ENCODE measurements around the gene MPP2. TPM values are rescaled to one million over a fixed set of nuclear protein-coding genes. Genes with fewer than 3 reads are reported as not detected.
A peak's percentile ranks its signal among the peaks of the same experiment; 100 is the strongest.
"Not testable (repeated sequence)": the region's sequence is repeated elsewhere in the genome, so short reads cannot be mapped to it uniquely, and the experiment has no call there.

The MPP2 gene
- total and polyA plus RNA-seq, 7 donors: 0.23 to 33.0 (median 10.9) TPM

DNA sequence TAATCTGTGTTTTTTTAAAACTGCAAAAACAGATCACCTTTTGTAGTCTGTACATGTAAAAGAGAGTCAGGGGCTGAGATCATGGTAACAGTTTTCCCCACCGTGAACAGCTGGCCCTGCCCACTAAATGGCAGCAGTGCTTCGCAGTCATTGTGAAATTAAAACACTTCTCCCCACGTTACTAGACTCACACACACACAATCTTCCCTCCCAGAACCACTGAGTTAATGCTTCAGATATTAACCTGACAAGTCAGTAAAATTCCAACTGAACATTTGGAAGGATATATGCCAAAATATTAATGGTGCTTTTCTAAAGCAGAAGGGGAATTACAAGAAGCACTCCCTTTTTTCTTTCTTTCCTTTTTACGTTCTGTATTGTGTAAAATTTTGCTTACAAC is 61.6 kb downstream of the MPP2 start:
- peak overlapping the region in 3 of 4 donors; percentile 5 to 40 (median 32) for H3K27ac ChIP-seq
- no peak for DNase-seq
- TF ChIP-seq EP300 (IDR thresholded peaks at IDR 0.05) (no peak), POLR2A (IDR thresholded peaks at IDR 0.05) (no peak)
- TF ChIP-seq, protein P1, sequence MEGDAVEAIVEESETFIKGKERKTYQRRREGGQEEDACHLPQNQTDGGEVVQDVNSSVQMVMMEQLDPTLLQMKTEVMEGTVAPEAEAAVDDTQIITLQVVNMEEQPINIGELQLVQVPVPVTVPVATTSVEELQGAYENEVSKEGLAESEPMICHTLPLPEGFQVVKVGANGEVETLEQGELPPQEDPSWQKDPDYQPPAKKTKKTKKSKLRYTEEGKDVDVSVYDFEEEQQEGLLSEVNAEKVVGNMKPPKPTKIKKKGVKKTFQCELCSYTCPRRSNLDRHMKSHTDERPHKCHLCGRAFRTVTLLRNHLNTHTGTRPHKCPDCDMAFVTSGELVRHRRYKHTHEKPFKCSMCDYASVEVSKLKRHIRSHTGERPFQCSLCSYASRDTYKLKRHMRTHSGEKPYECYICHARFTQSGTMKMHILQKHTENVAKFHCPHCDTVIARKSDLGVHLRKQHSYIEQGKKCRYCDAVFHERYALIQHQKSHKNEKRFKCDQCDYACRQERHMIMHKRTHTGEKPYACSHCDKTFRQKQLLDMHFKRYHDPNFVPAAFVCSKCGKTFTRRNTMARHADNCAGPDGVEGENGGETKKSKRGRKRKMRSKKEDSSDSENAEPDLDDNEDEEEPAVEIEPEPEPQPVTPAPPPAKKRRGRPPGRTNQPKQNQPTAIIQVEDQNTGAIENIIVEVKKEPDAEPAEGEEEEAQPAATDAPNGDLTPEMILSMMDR (IDR thresholded peaks at IDR 0.05): no peak
- no peaks in the 10 kb centered on the region for H3K27me3 ChIP-seq
- WGBS, 2 donors: 53 to 68% methylated on average over 4 of the region's 4 CpGs
- no peaks in the 10 kb centered on the region for H3K9me3 ChIP-seq
- peaks cover 0 to 16% (median 9%) of the 10 kb centered on the region in 4 donors for H3K4me1 ChIP-seq
- intact Hi-C loops (cut with DNase I): loop anchor here (2.0 to 5.0 kb wide), 3 partner anchors 68 to 151 kb away; partner anchors contain the start of gene DUSP3
- no peak overlapping the region for H3K4me3 ChIP-seq
- no peaks in the 10 kb centered on the region for H3K36me3 ChIP-seq

DNA sequence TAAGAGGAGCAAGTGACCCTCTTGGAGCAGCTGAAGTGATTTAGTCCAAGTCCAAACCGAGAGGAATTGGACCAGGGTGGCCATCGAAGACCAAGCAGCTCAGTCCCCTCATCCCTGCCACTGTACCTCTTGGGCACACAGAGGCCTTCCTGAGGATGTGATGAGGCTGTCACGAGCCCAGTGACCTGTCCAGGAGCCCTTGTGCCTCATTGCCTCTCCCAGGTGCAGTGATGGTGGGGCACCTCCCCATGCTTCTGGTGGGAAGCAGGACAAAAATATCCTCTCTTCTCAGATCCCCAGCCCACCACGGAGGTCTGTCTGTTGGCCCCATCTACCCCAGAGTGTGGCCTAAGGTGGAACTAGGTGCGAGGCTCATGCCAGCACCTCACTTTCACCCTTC is 63.1 kb downstream of the MPP2 start:
- intact Hi-C loops (cut with DNase I): no loop called here
- Histone ChIP-seq H3K36me3 (no peaks in the 10 kb centered on the region), H3K27ac (no peak overlapping the region), H3K27me3 (no peaks in the 10 kb centered on the region), H3K4me1 (peaks cover 0 to 16% (median 9%) of the 10 kb centered on the region in 4 donors), H3K4me3 (no peak overlapping the region), H3K9me3 (no peaks in the 10 kb centered on the region)
- TF ChIP-seq POLR2A (IDR thresholded peaks at IDR 0.05): no peak
- no peak for TF ChIP-seq EP300 (IDR thresholded peaks at IDR 0.05)
- TF ChIP-seq, protein P1 (IDR thresholded peaks at IDR 0.05): no peak
- no peak for TF ChIP-seq POLR2AphosphoS5 (IDR thresholded peaks at IDR 0.05)
- peak; percentile 45 for DNase-seq
- WGBS, 2 donors: 87 to 91% methylated on average over 5 of the region's 5 CpGs

- no peaks in the 10 kb centered on the region for H3K9me3 ChIP-seq
- H3K27me3 ChIP-seq: no peaks in the 10 kb centered on the region
- H3K27ac ChIP-seq: no peak overlapping the region
- no peak for TF ChIP-seq EP300 (IDR thresholded peaks at IDR 0.05)
- TF ChIP-seq, protein P1 (IDR thresholded peaks at IDR 0.05): no peak
- no peak for TF ChIP-seq POLR2A (IDR thresholded peaks at IDR 0.05)
- no peak for TF ChIP-seq POLR2AphosphoS5 (IDR thresholded peaks at IDR 0.05)
- 71 to 84% methylated on average over 7 of the region's 7 CpGs for WGBS, 2 donors
- peaks cover 0 to 16% (median 9%) of the 10 kb centered on the region in 4 donors for H3K4me1 ChIP-seq
- H3K4me3 ChIP-seq: no peak overlapping the region
- no peak for DNase-seq
- no peaks in the 10 kb centered on the region for H3K36me3 ChIP-seq
- intact Hi-C loops (cut with DNase I): no loop called here
These were observed 64.4 kb downstream of the MPP2 start for GRCh38 chr17:43842975-43843325.

- H3K27me3 ChIP-seq; H3K36me3 ChIP-seq; H3K9me3 ChIP-seq; intact Hi-C loops (cut with DNase I); H3K4me3 ChIP-seq; H3K27ac ChIP-seq: not testable (repeated sequence)
- 78 to 85% methylated on average over 53 to 54 of the region's 54 CpGs for WGBS, 2 donors
- H3K4me1 ChIP-seq: peaks cover 0 to 16% (median 9%) of the 10 kb centered on the region in 4 donors
- DNase-seq: peak; percentile 80
These were observed 65.0 kb downstream of the MPP2 start for GRCh38 chr17:43842091-43842974.

- 74 to 85% methylated on average over 4 of the region's 4 CpGs for WGBS, 2 donors
- no peak overlapping the region for H3K4me3 ChIP-seq
- no peaks in the 10 kb centered on the region for H3K36me3 ChIP-seq
- H3K9me3 ChIP-seq: no peaks in the 10 kb centered on the region
- intact Hi-C loops (cut with DNase I): no loop called here
- H3K4me1 ChIP-seq: peaks cover 0 to 6% (median 4%) of the 10 kb centered on the region in 4 donors
- TF ChIP-seq POLR2AphosphoS5 (IDR thresholded peaks at IDR 0.05) (peak in 1 of 4 donors; percentile 31), EP300 (IDR thresholded peaks at IDR 0.05) (no peak)
- H3K27ac ChIP-seq: no peak overlapping the region
- DNase-seq: no peak
- no peaks in the 10 kb centered on the region for H3K27me3 ChIP-seq
These were observed 66.1 kb downstream of the MPP2 start for GRCh38 chr17:43841282-43841681.

All from sigmoid colon (tissue), 7 donors.